Smooth muscle cell (in vitro differentiated cells): ENCODE results near the gene DUSP2. TPM values are rescaled to one million over a fixed set of nuclear protein-coding genes. Genes with fewer than 3 reads are reported as not detected.

Source experiments
- DNase-seq: peaks from one replicate; lab custom pipeline; 2025; ENCODE audit not compliant: unreplicated experiment; lab: John Stamatoyannopoulos, UW
- H2AFZ ChIP-seq: fragments of 200-600 bp; sonication (generic); 2 replicates; pipeline ENCODE4 v1.6.0; 2016; ENCODE audit warnings: antibody characterized with exemption, low read depth, mild to moderate bottlenecking
- H3F3A ChIP-seq: fragments of 200-600 bp; sonication (generic); 2 replicates; pipeline ENCODE4 v1.6.0; 2017; ENCODE audit warnings: antibody characterized with exemption, low read depth
- H3K27ac ChIP-seq: fragments of 200-600 bp; sonication (generic); 2 replicates; pipeline ENCODE4 v1.5.1; 2016; ENCODE audit warnings: low read depth, mild to moderate bottlenecking
- H3K27me3 ChIP-seq: fragments of 200-600 bp; sonication (generic); 2 replicates; pipeline ENCODE4 v1.6.1; 2016; ENCODE audit warnings: low read depth, mild to moderate bottlenecking
- H3K36me3 ChIP-seq: fragments of 200-600 bp; sonication (generic); 2 replicates; pipeline ENCODE4 v1.5.1; 2016; ENCODE audit warnings: low read depth
- H3K4me1 ChIP-seq: fragments of 200-600 bp; sonication (generic); 2 replicates; pipeline ENCODE4 v1.5.1; 2016; ENCODE audit warnings: low read depth
- H3K4me2 ChIP-seq: fragments of 200-600 bp; sonication (generic); 2 replicates; pipeline ENCODE4 v1.6.0; 2016; ENCODE audit warnings: mild to moderate bottlenecking
- H3K4me3 ChIP-seq: fragments of 200-600 bp; sonication (generic); 2 replicates; pipeline ENCODE4 v1.5.1; 2016; ENCODE audit warnings: mild to moderate bottlenecking
- H3K79me2 ChIP-seq: fragments of 200-600 bp; sonication (generic); 2 replicates; pipeline ENCODE4 v1.6.0; 2016; ENCODE audit warnings: low read depth, mild to moderate bottlenecking
- H3K9ac ChIP-seq: fragments of 200-600 bp; sonication (generic); 2 replicates; pipeline ENCODE4 v1.6.0; 2016; ENCODE audit warnings: low read depth
- H3K9me3 ChIP-seq: fragments of 200-600 bp; sonication (generic); replicated peaks from 2 replicates; pipeline ENCODE4 v1.5.1; 2016; ENCODE audit warnings: low read depth
- H4K20me1 ChIP-seq: fragments of 200-600 bp; sonication (generic); 2 replicates; pipeline ENCODE4 v1.6.0; 2016; ENCODE audit warnings: low read depth
- WGBS: methylation state at CpG from one replicate; pipeline ENCODE4 v1.1.7; 2016; ENCODE audit warnings: low lambda C conversion rate; 5-methylcytosine and 5-hydroxymethylcytosine counted together
- polyA plus RNA-seq: library from polyadenylated mRNA; unstranded; fragments of >200 nt; fragmentation: Nextera tagmentation; extraction: Ambion mirVana; gene quantifications from 2 replicates; pipeline ENCODE4 v1.2.1, GENCODE V29; 2016
- total RNA-seq: library from RNA; depleted of rRNA; stranded (reverse); fragments of >200 nt; gene quantifications from 2 replicates; pipeline ENCODE4 v1.2.3, GENCODE V29; 2014
- TF ChIP-seq, protein P1 (sequence below): fragments of 200-600 bp; sonication (generic); IDR thresholded peaks from 2 replicates; pipeline ENCODE4 v1.5.1; 2017; ENCODE audit warnings: borderline replicate concordance, mild to moderate bottlenecking, antibody characterized with exemption; ENCODE audit not compliant: insufficient read depth, poor library complexity, severe bottlenecking

DUSP2 gene
- total and polyA plus RNA-seq, 2 experiments from 2014 or later, result 55.3 to 89.3 TPM

GRCh38 chr2:96156926-96157648 lies 11.8 kb upstream of the DUSP2 start:
- no peaks in the 10 kb centered on the region for H3K27me3 ChIP-seq
- no peaks in the 10 kb centered on the region for H4K20me1 ChIP-seq
- TF ChIP-seq, protein P1, sequence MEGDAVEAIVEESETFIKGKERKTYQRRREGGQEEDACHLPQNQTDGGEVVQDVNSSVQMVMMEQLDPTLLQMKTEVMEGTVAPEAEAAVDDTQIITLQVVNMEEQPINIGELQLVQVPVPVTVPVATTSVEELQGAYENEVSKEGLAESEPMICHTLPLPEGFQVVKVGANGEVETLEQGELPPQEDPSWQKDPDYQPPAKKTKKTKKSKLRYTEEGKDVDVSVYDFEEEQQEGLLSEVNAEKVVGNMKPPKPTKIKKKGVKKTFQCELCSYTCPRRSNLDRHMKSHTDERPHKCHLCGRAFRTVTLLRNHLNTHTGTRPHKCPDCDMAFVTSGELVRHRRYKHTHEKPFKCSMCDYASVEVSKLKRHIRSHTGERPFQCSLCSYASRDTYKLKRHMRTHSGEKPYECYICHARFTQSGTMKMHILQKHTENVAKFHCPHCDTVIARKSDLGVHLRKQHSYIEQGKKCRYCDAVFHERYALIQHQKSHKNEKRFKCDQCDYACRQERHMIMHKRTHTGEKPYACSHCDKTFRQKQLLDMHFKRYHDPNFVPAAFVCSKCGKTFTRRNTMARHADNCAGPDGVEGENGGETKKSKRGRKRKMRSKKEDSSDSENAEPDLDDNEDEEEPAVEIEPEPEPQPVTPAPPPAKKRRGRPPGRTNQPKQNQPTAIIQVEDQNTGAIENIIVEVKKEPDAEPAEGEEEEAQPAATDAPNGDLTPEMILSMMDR, result no peak
- DNase-seq, result no peak
- H3K4me1 ChIP-seq, result no peaks in the 10 kb centered on the region
- H2AFZ ChIP-seq, result no peak overlapping the region
- no peaks in the 10 kb centered on the region for H3K9me3 ChIP-seq
- H3K27ac ChIP-seq, result no peak overlapping the region
- no peaks in the 10 kb centered on the region for H3K36me3 ChIP-seq
- H3K4me3 ChIP-seq, result no peak overlapping the region
- no peaks in the 10 kb centered on the region for H3F3A ChIP-seq
- H3K79me2 ChIP-seq, result no peaks in the 10 kb centered on the region
- no peak overlapping the region for H3K9ac ChIP-seq
- WGBS, result 93% methylated on average over 5 of the region's 5 CpGs
- no peak overlapping the region for H3K4me2 ChIP-seq

GRCh38 chr2:96156011-96156820 lies 11.0 kb upstream of the DUSP2 start:
- DNase-seq, result no peak
- Histone ChIP-seq H3K9ac (no peak overlapping the region), H3F3A (no peaks in the 10 kb centered on the region), H3K4me3 (no peak overlapping the region), H3K9me3 (no peaks in the 10 kb centered on the region), H2AFZ (no peak overlapping the region), H3K4me2 (no peak overlapping the region), H3K4me1 (no peaks in the 10 kb centered on the region), H3K36me3 (no peaks in the 10 kb centered on the region), H3K79me2 (no peaks in the 10 kb centered on the region), H4K20me1 (no peaks in the 10 kb centered on the region), H3K27ac (no peak overlapping the region), H3K27me3 (no peaks in the 10 kb centered on the region)
- TF ChIP-seq, protein P1, result no peak
- 94% methylated on average over 10 of the region's 10 CpGs for WGBS

GRCh38 chr2:96154506-96155380 lies 9.5 kb upstream of the DUSP2 start:
- Histone ChIP-seq H3K9ac (no peak overlapping the region), H3K27ac (no peak overlapping the region), H3K27me3 (no peaks in the 10 kb centered on the region), H3K4me2 (no peak overlapping the region), H3K4me3 (no peak overlapping the region), H3K36me3 (no peaks in the 10 kb centered on the region), H3F3A (no peaks in the 10 kb centered on the region), H3K4me1 (no peaks in the 10 kb centered on the region), H3K79me2 (no peaks in the 10 kb centered on the region), H2AFZ (no peak overlapping the region), H4K20me1 (no peaks in the 10 kb centered on the region), H3K9me3 (no peaks in the 10 kb centered on the region)
- TF ChIP-seq, protein P1, result no peak
- DNase-seq, result no peak
- 91% methylated on average over 15 of the region's 16 CpGs for WGBS
